ENCODE measurements around the gene LIPF. TPM values are rescaled to one million over a fixed set of nuclear protein-coding genes. Genes with fewer than 3 reads are reported as not detected.

Gene LIPF
- total RNA-seq, 4 donors from 2014 or later = 0.88 to 4.4 TPM; not detected in 2

- no peaks in the 10 kb centered on the region for H3K9me3 ChIP-seq
- no peaks in the 10 kb centered on the region for H3K4me1 ChIP-seq
- no peak overlapping the region for H3K27ac ChIP-seq
- TF ChIP-seq POLR2A (IDR thresholded peaks at IDR 0.05) (no peak), CTCF (IDR thresholded peaks at IDR 0.05) (no peak)
- intact Hi-C loops (cut with DNase I; ENCODE audit: low total_unique reads) = no loop called here
- no peak overlapping the region for H3K4me3 ChIP-seq
- DNase-seq = no peak
- no peaks in the 10 kb centered on the region for H3K36me3 ChIP-seq
- no peaks in the 10 kb centered on the region for H3K27me3 ChIP-seq
Measured at GRCh38 chr10:88623835-88624234, 40.4 kb upstream of the LIPF start.

- no peaks in the 10 kb centered on the region for H3K36me3 ChIP-seq
- H3K4me3 ChIP-seq = no peak overlapping the region
- H3K27ac ChIP-seq = no peak overlapping the region
- no peaks in the 10 kb centered on the region for H3K9me3 ChIP-seq
- no peaks in the 10 kb centered on the region for H3K4me1 ChIP-seq
- no peaks in the 10 kb centered on the region for H3K27me3 ChIP-seq
- intact Hi-C loops (cut with DNase I; ENCODE audit: low total_unique reads) = no loop called here
- no peak for TF ChIP-seq CTCF (IDR thresholded peaks at IDR 0.05)
- TF ChIP-seq POLR2A (IDR thresholded peaks at IDR 0.05) = no peak
- DNase-seq = no peak
Measured at GRCh38 chr10:88624840-88625239, 39.4 kb upstream of the LIPF start.

GRCh38 chr10:88640186-88640585, 24.1 kb upstream of the LIPF start:
- Histone ChIP-seq H3K36me3 (no peaks in the 10 kb centered on the region), H3K4me3 (no peak overlapping the region), H3K27ac (no peak overlapping the region), H3K27me3 (no peaks in the 10 kb centered on the region), H3K4me1 (no peaks in the 10 kb centered on the region), H3K9me3 (no peaks in the 10 kb centered on the region)
- DNase-seq = no peak
- intact Hi-C loops (cut with DNase I; ENCODE audit: low total_unique reads) = no loop called here
- no peak for TF ChIP-seq CTCF (IDR thresholded peaks at IDR 0.05)
- no peak for TF ChIP-seq POLR2A (IDR thresholded peaks at IDR 0.05)

- no peaks in the 10 kb centered on the region for H3K36me3 ChIP-seq
- H3K4me3 ChIP-seq = no peak overlapping the region
- intact Hi-C loops (cut with DNase I; ENCODE audit: low total_unique reads) = no loop called here
- TF ChIP-seq POLR2A (IDR thresholded peaks at IDR 0.05) (no peak), CTCF (IDR thresholded peaks at IDR 0.05) (no peak)
- H3K27me3 ChIP-seq = no peaks in the 10 kb centered on the region
- H3K9me3 ChIP-seq = no peaks in the 10 kb centered on the region
- no peak overlapping the region for H3K27ac ChIP-seq
- H3K4me1 ChIP-seq = no peaks in the 10 kb centered on the region
- no peak for DNase-seq
Measured at GRCh38 chr10:88642209-88642608, 22.0 kb upstream of the LIPF start.

GRCh38 chr10:88642963-88643362, 21.3 kb upstream of the LIPF start:
- DNase-seq = no peak
- Histone ChIP-seq H3K4me3 (no peak overlapping the region), H3K27me3 (no peaks in the 10 kb centered on the region), H3K27ac (no peak overlapping the region), H3K9me3 (no peaks in the 10 kb centered on the region), H3K36me3 (no peaks in the 10 kb centered on the region), H3K4me1 (no peaks in the 10 kb centered on the region)
- intact Hi-C loops (cut with DNase I; ENCODE audit: low total_unique reads) = no loop called here
- TF ChIP-seq POLR2A (IDR thresholded peaks at IDR 0.05) = no peak
- no peak for TF ChIP-seq CTCF (IDR thresholded peaks at IDR 0.05)

Data from uterus (tissue), 4 donors.